ENCODE results near the gene SLC9A6. TPM values are rescaled to one million over a fixed set of nuclear protein-coding genes. Genes with fewer than 3 reads are reported as not detected.

Gene SLC9A6
- total and polyA plus RNA-seq, 9 of the 15 experiments (the other 6 are each of a cell fraction or from before 2014, with no cell fraction given): 3.7 to 13.9 (median 9.9) TPM

- peak; percentile 74 to 87 for TF ChIP-seq MNT (conservative IDR thresholded peaks at IDR 0.05)
- TF ChIP-seq BCOR (IDR thresholded peaks at IDR 0.05): peak; percentile 55; the same call in 1 of the 2 replicates
- peak; percentile 28; the same call in 1 of the 2 replicates for TF ChIP-seq NFIC (IDR thresholded peaks at IDR 0.05)
- no peak for TF ChIP-seq BACH1 (tag; IDR thresholded peaks at IDR 0.05)
- no peak for TF ChIP-seq ZNF551 (CRISPR knock-in tag; IDR thresholded peaks at IDR 0.05)
- TF ChIP-seq ZNF143 (CRISPR knock-in tag; IDR thresholded peaks at IDR 0.05): peak; percentile 27; the same call in 1 of the 2 replicates
- TF ChIP-seq RFX5 (IDR thresholded peaks at IDR 0.05; ENCODE audit: low read depth, low read length): no peak
- TF ChIP-seq ZNF174 (CRISPR knock-in tag; IDR thresholded peaks at IDR 0.05): no peak
- no peak for TF ChIP-seq HSF4 (CRISPR knock-in tag; IDR thresholded peaks at IDR 0.05; ENCODE audit: borderline replicate concordance)
- TF ChIP-seq TAF1 (IDR thresholded peaks at IDR 0.05; ENCODE audit: control insufficient read depth, extremely low read depth, insufficient read depth, low read length, severe bottlenecking): peak; percentile 43
- TF ChIP-seq KHSRP (IDR thresholded peaks at IDR 0.05): peak; percentile 84
- no peak for TF ChIP-seq PRMT5 (CRISPR knock-in tag; IDR thresholded peaks at IDR 0.05)
- 0 out of 4 replicates have a peak, but pooled peaks have one; percentile 25 to 40 for TF ChIP-seq ARNT (IDR thresholded peaks at IDR 0.05)
- TF ChIP-seq ZNF764 (CRISPR knock-in tag; IDR thresholded peaks at IDR 0.05; ENCODE audit: low read depth): no peak
- no peak for TF ChIP-seq ZNF324 (CRISPR knock-in tag; IDR thresholded peaks at IDR 0.05)
- TF ChIP-seq SMARCB1 (IDR thresholded peaks at IDR 0.05; ENCODE audit: insufficient read length, low read depth): no peak
- no peak for TF ChIP-seq ZNF780A (CRISPR knock-in tag; IDR thresholded peaks at IDR 0.05)
- no peak for TF ChIP-seq PPARD (CRISPR knock-in tag; IDR thresholded peaks at IDR 0.05)
- TF ChIP-seq EP400 (IDR thresholded peaks at IDR 0.05): peak; percentile 83
- no peak for TF ChIP-seq RCOR1 (IDR thresholded peaks at IDR 0.05; ENCODE audit: borderline replicate concordance in 1 of 2, low read depth in 2 of 2, low read length in 2 of 2)
- TF ChIP-seq SMAD1 (IDR thresholded peaks at IDR 0.05; ENCODE audit: low read depth, low read length, partially characterized antibody): no peak
- TF ChIP-seq ETV5 (CRISPR knock-in tag; IDR thresholded peaks at IDR 0.05; ENCODE audit: low read depth): 0 out of 2 replicates have a peak, but pooled peaks have one; percentile 43
- no peak for TF ChIP-seq ZNF23 (CRISPR knock-in tag; IDR thresholded peaks at IDR 0.05)
- no peak for TF ChIP-seq ZBTB49 (CRISPR knock-in tag; IDR thresholded peaks at IDR 0.05; ENCODE audit: borderline replicate concordance)
- peak; percentile 52 for TF ChIP-seq FOSL1 (tag; conservative IDR thresholded peaks at IDR 0.05)
Observed at GRCh38 chrX:135973548-135974278, 11.5 kb upstream of the SLC9A6 start, which contains the start of gene MMGT1 (continued).

Measured in K562 (cell line).